Pancreas (tissue), 10 donors: Measurements from ENCODE around the gene LRRC70. TPM values are rescaled to one million over a fixed set of nuclear protein-coding genes. Genes with fewer than 3 reads are reported as not detected.
"Not testable (repeated sequence)": the region's sequence is repeated elsewhere in the genome, so short reads cannot be mapped to it uniquely, and the experiment has no call there.

Experiments used
- ATAC-seq, 4 donors: fragments of 200-7000 bp; cut with Tn5 transposase; one replicate each; pipeline versions ENCODE4 v1.8.0 to v1.9.1; 2020; ENCODE audit warnings: mild to moderate bottlenecking in 4 of 4, moderate library complexity in 4 of 4
- DNase-seq, 6 donors: peaks; one replicate each; pipeline ENCODE4 v3.0.0-alpha.2; 2020
- FAIRE-seq: peaks from 2 replicates; lab custom pipeline; 2012; peaks lifted over from hg19 to GRCh38; lab: Jason Lieb, UNC
- H3K27ac ChIP-seq, 4 donors: fragments of 200-600 bp; sonication (generic); 1 replicate in 3 of 4; 2 replicates in 1 of 4; pipeline versions ENCODE4 v1.5.0 to v1.8.0; 2020
- H3K27me3 ChIP-seq, 4 donors: fragments of 200-600 bp; one replicate each; pipeline ENCODE4 v1.8.0; 2021
- H3K36me3 ChIP-seq, 3 donors: fragments of 200-600 bp; sonication (generic) in 1 of 3; one replicate each; pipeline versions ENCODE4 v1.5.0 to v1.8.0; 2020 to 2021
- H3K4me1 ChIP-seq, 3 donors: fragments of 200-600 bp; one replicate each; pipeline ENCODE4 v1.8.0; 2021
- H3K4me3 ChIP-seq, 4 donors: fragments of 200-600 bp; sonication (generic) in 2 of 4; one replicate each; pipeline versions ENCODE4 v1.5.0 to v1.8.0; 2020 to 2021
- H3K9me3 ChIP-seq, 4 donors: fragments of 200-600 bp; one replicate each; pipeline ENCODE4 v1.8.0; 2021
- CTCF ChIP-seq, 4 donors: fragments of 200-600 bp; sonication (generic) in 3 of 4; IDR thresholded peaks; one replicate each; pipeline versions ENCODE4 v1.5.0 to v1.8.0; 2021; ENCODE audit warnings: antibody characterized with exemption in 4 of 4
- WGBS, 2 donors: extraction: QIAGEN DNeasy Blood & Tissue Kit; methylation state at CpG; one replicate each; pipeline ENCODE4 v1.1.7; 2013; 5-methylcytosine and 5-hydroxymethylcytosine counted together
- intact Hi-C, 3 donors: fragments of 100-400 bp; cut with DNase I; formaldehyde crosslinking; loops; one replicate each; pipeline versions ENCODE4 v1.11.1 to v1.14.2; 2022
- polyA plus RNA-seq, 2 donors: library from polyadenylated mRNA; stranded (reverse); fragments of 200-250 nt; gene quantifications; one replicate each; pipeline ENCODE4 v1.2.3, GENCODE V29; 2013
- total RNA-seq, 6 donors: library from RNA; stranded (reverse); fragmentation: NEBNext Ultra II Directional in 4 of 6; extraction: Animal tissue kit (Norgen Biotek cat#: 25700) in 4 of 6; gene quantifications; one replicate each; pipeline versions ENCODE4 v1.2.1 to v1.2.4, GENCODE V29; 2021 to 2023
- donor health status: healthy with polysubstance abuse.
- donor health status: DM: no; HTN: no; CAD: no; lungs with moderate emphysema.
- donor health status: DM: no; HTN: no; CAD: no.
- donor health status: control.
- donor health status: control.
- donor health status: Bipolar disorder and iron deficiency.
- donor health status: DM: yes; HTN: yes; CAD: no.
- donor health status: DM: no; HTN: no; CAD: no.
- donor health status: DM: no; HTN: no; CAD: no.
- donor health status: DM: yes; HTN: yes; CAD: no.

Gene LRRC70
- total and polyA plus RNA-seq, 8 donors: 0.16 to 3.5 (median 0.57) TPM

- DNase-seq (no peak), ATAC-seq (no peak), FAIRE-seq (no peak)
- intact Hi-C loops: no loop called here
- Histone ChIP-seq H3K27ac (no peak overlapping the region), H3K4me3 (no peak overlapping the region), H3K9me3 (no peaks in the 10 kb centered on the region), H3K27me3 (no peaks in the 10 kb centered on the region), H3K36me3 (peaks cover 0 to 8% (median 0%) of the 10 kb centered on the region in 3 donors), H3K4me1 (no peaks in the 10 kb centered on the region)
- WGBS, 2 donors: 86 to 92% methylated on average over 1 of the region's 1 CpG
- no peak for TF ChIP-seq CTCF (IDR thresholded peaks at IDR 0.05)
These were observed 16.7 kb upstream of the LRRC70 start for GRCh38 chr5:62561896-62562295.

- Histone ChIP-seq H3K4me1 (no peaks in the 10 kb centered on the region), H3K27me3 (no peaks in the 10 kb centered on the region), H3K9me3 (no peaks in the 10 kb centered on the region), H3K36me3 (peaks cover 0 to 8% (median 0%) of the 10 kb centered on the region in 3 donors), H3K27ac (no peak overlapping the region), H3K4me3 (no peak overlapping the region)
- DNase-seq: no peak
- 53 to 65% methylated on average over 1 of the region's 1 CpG for WGBS, 2 donors
- ATAC-seq: no peak
- intact Hi-C loops: no loop called here
- no peak for TF ChIP-seq CTCF (IDR thresholded peaks at IDR 0.05)
- no peak for FAIRE-seq
These were observed 15.8 kb upstream of the LRRC70 start for GRCh38 chr5:62562867-62563266.

- H3K36me3 ChIP-seq: peaks cover 0 to 8% (median 0%) of the 10 kb centered on the region in 3 donors
- FAIRE-seq: no peak
- intact Hi-C loops: no loop called here
These were observed 14.5 kb upstream of the LRRC70 start for GRCh38 chr5:62564101-62564500.

GRCh38 chr5:62565740-62566139 is 12.9 kb upstream of the LRRC70 start:
- H3K4me3 ChIP-seq, H3K9me3 ChIP-seq, H3K27ac ChIP-seq, H3K36me3 ChIP-seq, H3K4me1 ChIP-seq, DNase-seq, intact Hi-C loops, ATAC-seq, FAIRE-seq, H3K27me3 ChIP-seq: not testable (repeated sequence)
- WGBS, 2 donors: 82 to 98% methylated on average over 3 of the region's 3 CpGs

More at GRCh38 chr5:62564101-62564500, 14.5 kb upstream of the LRRC70 start:
- ATAC-seq (no peak), DNase-seq (no peak)
- no peak overlapping the region for H3K4me3 ChIP-seq
- TF ChIP-seq CTCF (IDR thresholded peaks at IDR 0.05): no peak
- H3K27ac ChIP-seq: no peak overlapping the region
- H3K4me1 ChIP-seq: no peaks in the 10 kb centered on the region
- no peaks in the 10 kb centered on the region for H3K9me3 ChIP-seq
- no peaks in the 10 kb centered on the region for H3K27me3 ChIP-seq
- 91 to 93% methylated on average over 2 of the region's 2 CpGs for WGBS, 2 donors

- ATAC-seq (no peak), DNase-seq (no peak), FAIRE-seq (no peak)
- Histone ChIP-seq H3K27ac (no peak overlapping the region), H3K9me3 (no peaks in the 10 kb centered on the region), H3K27me3 (no peaks in the 10 kb centered on the region), H3K4me3 (no peak overlapping the region), H3K4me1 (no peaks in the 10 kb centered on the region), H3K36me3 (peaks cover 0 to 8% (median 0%) of the 10 kb centered on the region in 3 donors)
- 90 to 96% methylated on average over 4 of the region's 4 CpGs for WGBS, 2 donors
- no peak for TF ChIP-seq CTCF (IDR thresholded peaks at IDR 0.05)
- intact Hi-C loops: no loop called here
These were observed 10.5 kb upstream of the LRRC70 start for GRCh38 chr5:62568143-62568542.
